GM12878 (cell line): Measurements from ENCODE around the gene SORBS1. TPM values are rescaled to one million over a fixed set of nuclear protein-coding genes. Genes with fewer than 3 reads are reported as not detected.

Experiments used
- ATAC-seq: fragments of 200-7000 bp; cut with Tn5 transposase; 3 replicates; pipeline ENCODE4 v1.9.1; 2020; ENCODE audit warnings: mild to moderate bottlenecking, moderate library complexity
- BruUV-seq: library from RNA; stranded (reverse); fragments of 400-500 nt; replicated peaks from 2 replicates; lab custom pipeline; 2021; lab: Mats Ljungman, UMichigan
- CTCF ChIA-PET: fragments of 300-600 bp; sonication (Branson Sonifier 250); formaldehyde crosslinking; extraction: SDS; loops from one replicate; lab custom pipeline; 2021; ENCODE audit warnings: inconsistent platforms; lab: Yijun Ruan, JAX
- POLR2A ChIA-PET: fragments of 350-600 bp; formaldehyde crosslinking; extraction: SDS; loops from one replicate; lab custom pipeline; 2021; ENCODE audit warnings: inconsistent platforms; lab: Charles Lee
- RAD21 ChIA-PET: fragments of 300-600 bp; sonication (Branson Sonifier 250); formaldehyde crosslinking; loops from one replicate; lab custom pipeline; 2023; ENCODE audit warnings: antibody characterized with exemption; ENCODE audit not compliant: unreplicated experiment; lab: Charles Lee
- SMC1A ChIA-PET: fragments of 300-600 bp; sonication (Branson Sonifier 250); formaldehyde crosslinking; loops from one replicate; lab custom pipeline; 2023; ENCODE audit not compliant: unreplicated experiment, uncharacterized antibody; lab: Charles Lee
- DNase-seq: peaks from one replicate; pipeline ENCODE4 v3.0.0-alpha.2; 2011; ENCODE audit warnings: low read depth, low spot score
- FAIRE-seq: peaks from 3 replicates; lab custom pipeline; 2011; peaks lifted over from hg19 to GRCh38; lab: Jason Lieb, UNC
- H2AFZ ChIP-seq: 2 replicates; pipeline ENCODE4 v1.6.0; 2011; ENCODE audit warnings: low read depth, low read length, control low read depth; ENCODE audit not compliant: control insufficient read depth
- H3K27ac ChIP-seq: 2 replicates; pipeline ENCODE4 v1.5.1; 2011; ENCODE audit warnings: control low read depth; ENCODE audit not compliant: control insufficient read depth, insufficient read depth
- H3K27me3 ChIP-seq, 2 experiments: replicated peaks in 1 of 2; 2 replicates each; pipeline versions ENCODE4 v1.6.0 to v1.6.1; 2011; ENCODE audit warnings: low read length in 1 of 2; ENCODE audit not compliant: control insufficient read depth in 2 of 2, insufficient read depth in 2 of 2
- H3K36me3 ChIP-seq, 2 experiments: 2 replicates each; pipeline ENCODE4 v1.5.1; 2011; ENCODE audit warnings: low read length in 1 of 2; ENCODE audit not compliant: control insufficient read depth in 2 of 2, insufficient read depth in 2 of 2
- H3K4me1 ChIP-seq: 2 replicates; pipeline ENCODE4 v1.6.1; 2011; ENCODE audit warnings: mild to moderate bottlenecking, low read length, moderate library complexity, mixed read lengths; ENCODE audit not compliant: control insufficient read depth, insufficient read depth
- H3K4me2 ChIP-seq: 2 replicates; pipeline ENCODE4 v1.6.0; 2011; ENCODE audit warnings: control low read depth; ENCODE audit not compliant: control insufficient read depth, insufficient read depth
- H3K4me3 ChIP-seq: fragments of 200-600 bp; sonication (generic); 2 replicates; pipeline ENCODE4 v1.5.1; 2016
- H3K79me2 ChIP-seq: 2 replicates; pipeline ENCODE4 v1.6.0; 2011; ENCODE audit warnings: low read length; ENCODE audit not compliant: control insufficient read depth, insufficient read depth
- H3K9ac ChIP-seq: 2 replicates; pipeline ENCODE4 v1.8.0; 2011; ENCODE audit warnings: low read length, control low read depth, mixed read lengths; ENCODE audit not compliant: control insufficient read depth, insufficient read depth
- H3K9me3 ChIP-seq: replicated peaks from 3 replicates; pipeline ENCODE4 v1.5.1; 2011; ENCODE audit warnings: mild to moderate bottlenecking, low read length; ENCODE audit not compliant: control insufficient read depth, insufficient read depth
- H4K20me1 ChIP-seq: 2 replicates; pipeline ENCODE4 v1.6.0; 2011; ENCODE audit not compliant: control insufficient read depth, insufficient read depth
- GATAD2B ChIP-seq: fragments of 450-650 bp; conservative IDR thresholded peaks from 2 replicates; pipeline ENCODE4 v1.6.1; 2017; ENCODE audit warnings: low read depth, mild to moderate bottlenecking, moderate library complexity
- JUNB ChIP-seq: IDR thresholded peaks from 2 replicates; pipeline ENCODE4 v1.6.1; 2016; ENCODE audit warnings: antibody characterized with exemption, mild to moderate bottlenecking
- KDM1A ChIP-seq: fragments of 200-600 bp; sonication (generic); IDR thresholded peaks from 2 replicates; pipeline ENCODE4 v1.6.1; 2016; ENCODE audit warnings: borderline replicate concordance
- MYC ChIP-seq: IDR thresholded peaks from 2 replicates; pipeline ENCODE4 v1.6.1; 2011; ENCODE audit warnings: mild to moderate bottlenecking, low read length, moderate library complexity, inconsistent platforms; ENCODE audit not compliant: insufficient read depth, insufficient replicate concordance, insufficient read length, severe bottlenecking
- NFYB ChIP-seq: IDR thresholded peaks from 2 replicates; pipeline ENCODE4 v1.6.1; 2011; ENCODE audit warnings: low read depth, mild to moderate bottlenecking, low read length, improper control_type of control experiment, moderate library complexity; ENCODE audit not compliant: insufficient read depth
- PML ChIP-seq: IDR thresholded peaks from 2 replicates; pipeline ENCODE4 v1.6.1; 2012; ENCODE audit warnings: low read length, inconsistent platforms
- POLR2A ChIP-seq: IDR thresholded peaks from 2 replicates; pipeline ENCODE4 v1.6.1; 2011; ENCODE audit warnings: low read depth, mild to moderate bottlenecking, low read length
- POU2F2 ChIP-seq: IDR thresholded peaks from 3 replicates; pipeline ENCODE4 v1.6.1; 2011; ENCODE audit warnings: low read depth, mild to moderate bottlenecking, low read length, borderline replicate concordance
- SMC3 ChIP-seq: IDR thresholded peaks from 2 replicates; pipeline ENCODE4 v1.6.1; 2011; ENCODE audit warnings: low read length, improper control_type of control experiment, borderline replicate concordance
- SREBF2 ChIP-seq: IDR thresholded peaks from 2 replicates; pipeline ENCODE4 v1.6.1; 2012; ENCODE audit warnings: mild to moderate bottlenecking, low read length
- SUZ12 ChIP-seq: fragments of 200-600 bp; sonication (generic); IDR thresholded peaks from one replicate; pipeline ENCODE4 v1.6.1; 2018; ENCODE audit warnings: antibody characterized with exemption, mild to moderate bottlenecking; ENCODE audit not compliant: unreplicated experiment
- WGBS: methylation state at CpG from one replicate; pipeline ENCODE4 v1.1.6; 2016; ENCODE audit warnings: low lambda C conversion rate; ENCODE audit not compliant: insufficient replicate concordance, insufficient coverage; ENCODE audit errors: missing lambda C conversion rate; 5-methylcytosine and 5-hydroxymethylcytosine counted together
- in situ Hi-C: fragments of 300-500 bp; cut with MboI; formaldehyde crosslinking; loops from 9 replicates; pipeline ENCODE4 v1.14.3; 2018; ENCODE audit warnings: mixed read lengths
- intact Hi-C: fragments of 100-400 bp; cut with micrococcal nuclease; formaldehyde crosslinking; loops from one replicate; pipeline ENCODE4 v1.14.2; 2022; ENCODE audit not compliant: unreplicated experiment
- polyA plus RNA-seq, 11 experiments: library from polyadenylated mRNA; depleted of rRNA in 4 of 11; unstranded in 6 of 11; stranded (reverse) in 5 of 11; fragments of >200 nt; fragmentation: Nextera tagmentation in 4 of 11; fragmentation: Illumina TruSeq in 1 of 11; extraction: Ambion mirVana in 4 of 11; extraction: Trizol in 1 of 11; gene quantifications; 1 replicate in 1 of 11; 2 replicates in 10 of 11; pipeline versions ENCODE4 v1.2.1 to v1.2.3, GENCODE V29; 2011 to 2016; ENCODE audit warnings: inconsistent platforms in 2 of 11, missing spikeins in 2 of 11, low read depth in 1 of 11
- total RNA-seq, 4 experiments: library from RNA; depleted of rRNA in 3 of 4; stranded (reverse); fragments of >200 nt in 3 of 4; fragmentation: Illumina TruSeq in 1 of 4; extraction: Trizol in 1 of 4; gene quantifications; 2 replicates each; pipeline versions ENCODE4 v1.2.1 to v1.2.3, GENCODE V29; 2013 to 2021
- TF ChIP-seq, protein P1 (sequence below): fragments of 150-350 bp; IDR thresholded peaks from 2 replicates; pipeline ENCODE4 v1.6.1; 2016; ENCODE audit warnings: low read depth, low read length
- TF ChIP-seq, protein P2 (sequence below): fragments of 450-650 bp; IDR thresholded peaks from 2 replicates; pipeline ENCODE4 v1.6.1; 2014; ENCODE audit warnings: mild to moderate bottlenecking
- TF ChIP-seq, protein P3 (sequence below): fragments of 450-650 bp; IDR thresholded peaks from 2 replicates; pipeline ENCODE4 v1.6.1; 2016; ENCODE audit warnings: mild to moderate bottlenecking, moderate library complexity, borderline replicate concordance
- TF ChIP-seq, protein P4 (sequence below), 3 experiments: IDR thresholded peaks in 2 of 3; conservative IDR thresholded peaks in 1 of 3; 2 replicates each; pipeline ENCODE4 v1.5.1; 2011; ENCODE audit warnings: low read depth in 3 of 3, low read length in 3 of 3, mild to moderate bottlenecking in 3 of 3, control low read depth in 2 of 3, moderate library complexity in 2 of 3, inconsistent platforms in 1 of 3, mixed read lengths in 1 of 3; ENCODE audit not compliant: control insufficient read depth in 2 of 3, insufficient read depth in 1 of 3; ENCODE audit errors: extremely low read depth in 1 of 3

Gene SORBS1
- total and polyA plus RNA-seq, 10 of the 15 experiments (the other 5 are each of a cell fraction or from before 2014, with no cell fraction given), result 0.13 to 0.75 (median 0.39) TPM

DNA sequence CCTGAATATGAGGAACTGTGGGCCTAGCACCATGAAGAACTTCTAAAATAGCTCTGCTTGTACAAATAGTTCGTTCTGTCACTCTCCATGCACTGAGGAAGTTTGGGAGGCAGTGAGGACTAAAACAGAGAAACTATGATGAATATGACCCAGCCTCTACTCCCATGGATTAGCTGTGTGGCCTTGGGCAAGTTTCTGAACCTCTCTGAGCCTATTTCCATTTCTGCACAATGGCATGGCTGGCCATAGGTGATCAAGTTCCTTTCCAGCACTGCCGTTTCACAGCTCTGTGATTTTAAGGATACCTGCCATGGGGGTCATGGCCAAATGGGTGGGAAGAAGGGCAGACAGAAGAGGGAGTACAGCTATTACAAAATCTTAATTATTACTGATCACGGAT, 57.6 kb downstream of the SORBS1 start:
- Histone ChIP-seq H3K27me3 (peaks cover 0 to 3% of the 10 kb centered on the region in 2 experiments; a peak in 1 of 4 replicates), H3K9me3 (no peaks in the 10 kb centered on the region), H3K79me2 (no peaks in the 10 kb centered on the region), H3K4me1 (no peaks in the 10 kb centered on the region), H3K27ac (no peak overlapping the region), H3K9ac (no peak overlapping the region), H3K36me3 (no peaks in the 10 kb centered on the region), H3K4me3 (no peak overlapping the region), H2AFZ (no peak overlapping the region), H4K20me1 (no peaks in the 10 kb centered on the region), H3K4me2 (no peak overlapping the region)
- FAIRE-seq (no peak), ATAC-seq (no peak), DNase-seq (no peak)
- BruUV-seq, result no TSS peak
- in situ Hi-C loops, result no loop called here
- 0% methylated on average over 3 of the region's 3 CpGs for WGBS
- intact Hi-C loops, result no loop called here
- RAD21 ChIA-PET, result no interaction called here
- SMC1A ChIA-PET, result no interaction called here
- CTCF ChIA-PET, result no interaction called here
- POLR2A ChIA-PET, result no interaction called here
- TF ChIP-seq, protein P1, sequence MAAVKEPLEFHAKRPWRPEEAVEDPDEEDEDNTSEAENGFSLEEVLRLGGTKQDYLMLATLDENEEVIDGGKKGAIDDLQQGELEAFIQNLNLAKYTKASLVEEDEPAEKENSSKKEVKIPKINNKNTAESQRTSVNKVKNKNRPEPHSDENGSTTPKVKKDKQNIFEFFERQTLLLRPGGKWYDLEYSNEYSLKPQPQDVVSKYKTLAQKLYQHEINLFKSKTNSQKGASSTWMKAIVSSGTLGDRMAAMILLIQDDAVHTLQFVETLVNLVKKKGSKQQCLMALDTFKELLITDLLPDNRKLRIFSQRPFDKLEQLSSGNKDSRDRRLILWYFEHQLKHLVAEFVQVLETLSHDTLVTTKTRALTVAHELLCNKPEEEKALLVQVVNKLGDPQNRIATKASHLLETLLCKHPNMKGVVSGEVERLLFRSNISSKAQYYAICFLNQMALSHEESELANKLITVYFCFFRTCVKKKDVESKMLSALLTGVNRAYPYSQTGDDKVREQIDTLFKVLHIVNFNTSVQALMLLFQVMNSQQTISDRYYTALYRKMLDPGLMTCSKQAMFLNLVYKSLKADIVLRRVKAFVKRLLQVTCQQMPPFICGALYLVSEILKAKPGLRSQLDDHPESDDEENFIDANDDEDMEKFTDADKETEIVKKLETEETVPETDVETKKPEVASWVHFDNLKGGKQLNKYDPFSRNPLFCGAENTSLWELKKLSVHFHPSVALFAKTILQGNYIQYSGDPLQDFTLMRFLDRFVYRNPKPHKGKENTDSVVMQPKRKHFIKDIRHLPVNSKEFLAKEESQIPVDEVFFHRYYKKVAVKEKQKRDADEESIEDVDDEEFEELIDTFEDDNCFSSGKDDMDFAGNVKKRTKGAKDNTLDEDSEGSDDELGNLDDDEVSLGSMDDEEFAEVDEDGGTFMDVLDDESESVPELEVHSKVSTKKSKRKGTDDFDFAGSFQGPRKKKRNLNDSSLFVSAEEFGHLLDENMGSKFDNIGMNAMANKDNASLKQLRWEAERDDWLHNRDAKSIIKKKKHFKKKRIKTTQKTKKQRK, result no peak
- no peak for TF ChIP-seq KDM1A
- TF ChIP-seq, protein P2, sequence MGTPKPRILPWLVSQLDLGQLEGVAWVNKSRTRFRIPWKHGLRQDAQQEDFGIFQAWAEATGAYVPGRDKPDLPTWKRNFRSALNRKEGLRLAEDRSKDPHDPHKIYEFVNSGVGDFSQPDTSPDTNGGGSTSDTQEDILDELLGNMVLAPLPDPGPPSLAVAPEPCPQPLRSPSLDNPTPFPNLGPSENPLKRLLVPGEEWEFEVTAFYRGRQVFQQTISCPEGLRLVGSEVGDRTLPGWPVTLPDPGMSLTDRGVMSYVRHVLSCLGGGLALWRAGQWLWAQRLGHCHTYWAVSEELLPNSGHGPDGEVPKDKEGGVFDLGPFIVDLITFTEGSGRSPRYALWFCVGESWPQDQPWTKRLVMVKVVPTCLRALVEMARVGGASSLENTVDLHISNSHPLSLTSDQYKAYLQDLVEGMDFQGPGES, result no peak
- TF ChIP-seq SMC3, result no peak
- no peak for TF ChIP-seq POLR2A
- TF ChIP-seq GATAD2B, result no peak
- TF ChIP-seq SUZ12, result no peak
- no peak for TF ChIP-seq PML
- TF ChIP-seq, protein P3, sequence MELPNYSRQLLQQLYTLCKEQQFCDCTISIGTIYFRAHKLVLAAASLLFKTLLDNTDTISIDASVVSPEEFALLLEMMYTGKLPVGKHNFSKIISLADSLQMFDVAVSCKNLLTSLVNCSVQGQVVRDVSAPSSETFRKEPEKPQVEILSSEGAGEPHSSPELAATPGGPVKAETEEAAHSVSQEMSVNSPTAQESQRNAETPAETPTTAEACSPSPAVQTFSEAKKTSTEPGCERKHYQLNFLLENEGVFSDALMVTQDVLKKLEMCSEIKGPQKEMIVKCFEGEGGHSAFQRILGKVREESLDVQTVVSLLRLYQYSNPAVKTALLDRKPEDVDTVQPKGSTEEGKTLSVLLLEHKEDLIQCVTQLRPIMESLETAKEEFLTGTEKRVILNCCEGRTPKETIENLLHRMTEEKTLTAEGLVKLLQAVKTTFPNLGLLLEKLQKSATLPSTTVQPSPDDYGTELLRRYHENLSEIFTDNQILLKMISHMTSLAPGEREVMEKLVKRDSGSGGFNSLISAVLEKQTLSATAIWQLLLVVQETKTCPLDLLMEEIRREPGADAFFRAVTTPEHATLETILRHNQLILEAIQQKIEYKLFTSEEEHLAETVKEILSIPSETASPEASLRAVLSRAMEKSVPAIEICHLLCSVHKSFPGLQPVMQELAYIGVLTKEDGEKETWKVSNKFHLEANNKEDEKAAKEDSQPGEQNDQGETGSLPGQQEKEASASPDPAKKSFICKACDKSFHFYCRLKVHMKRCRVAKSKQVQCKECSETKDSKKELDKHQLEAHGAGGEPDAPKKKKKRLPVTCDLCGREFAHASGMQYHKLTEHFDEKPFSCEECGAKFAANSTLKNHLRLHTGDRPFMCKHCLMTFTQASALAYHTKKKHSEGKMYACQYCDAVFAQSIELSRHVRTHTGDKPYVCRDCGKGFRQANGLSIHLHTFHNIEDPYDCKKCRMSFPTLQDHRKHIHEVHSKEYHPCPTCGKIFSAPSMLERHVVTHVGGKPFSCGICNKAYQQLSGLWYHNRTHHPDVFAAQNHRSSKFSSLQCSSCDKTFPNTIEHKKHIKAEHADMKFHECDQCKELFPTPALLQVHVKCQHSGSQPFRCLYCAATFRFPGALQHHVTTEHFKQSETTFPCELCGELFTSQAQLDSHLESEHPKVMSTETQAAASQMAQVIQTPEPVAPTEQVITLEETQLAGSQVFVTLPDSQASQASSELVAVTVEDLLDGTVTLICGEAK, result no peak
- TF ChIP-seq JUNB, result no peak
- TF ChIP-seq SREBF2, result no peak
- TF ChIP-seq, protein P4, sequence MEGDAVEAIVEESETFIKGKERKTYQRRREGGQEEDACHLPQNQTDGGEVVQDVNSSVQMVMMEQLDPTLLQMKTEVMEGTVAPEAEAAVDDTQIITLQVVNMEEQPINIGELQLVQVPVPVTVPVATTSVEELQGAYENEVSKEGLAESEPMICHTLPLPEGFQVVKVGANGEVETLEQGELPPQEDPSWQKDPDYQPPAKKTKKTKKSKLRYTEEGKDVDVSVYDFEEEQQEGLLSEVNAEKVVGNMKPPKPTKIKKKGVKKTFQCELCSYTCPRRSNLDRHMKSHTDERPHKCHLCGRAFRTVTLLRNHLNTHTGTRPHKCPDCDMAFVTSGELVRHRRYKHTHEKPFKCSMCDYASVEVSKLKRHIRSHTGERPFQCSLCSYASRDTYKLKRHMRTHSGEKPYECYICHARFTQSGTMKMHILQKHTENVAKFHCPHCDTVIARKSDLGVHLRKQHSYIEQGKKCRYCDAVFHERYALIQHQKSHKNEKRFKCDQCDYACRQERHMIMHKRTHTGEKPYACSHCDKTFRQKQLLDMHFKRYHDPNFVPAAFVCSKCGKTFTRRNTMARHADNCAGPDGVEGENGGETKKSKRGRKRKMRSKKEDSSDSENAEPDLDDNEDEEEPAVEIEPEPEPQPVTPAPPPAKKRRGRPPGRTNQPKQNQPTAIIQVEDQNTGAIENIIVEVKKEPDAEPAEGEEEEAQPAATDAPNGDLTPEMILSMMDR (IDR thresholded peaks at IDR 0.05 in 2 of 3, conservative IDR thresholded peaks at IDR 0.05 in 1 of 3; ENCODE audit: control insufficient read depth in 2 of 3, extremely low read depth in 1 of 3, insufficient read depth in 1 of 3, low read depth in 3 of 3, low read length in 3 of 3), result no peak
- TF ChIP-seq POU2F2, result no peak
- no peak for TF ChIP-seq NFYB
- TF ChIP-seq MYC, result no peak
